Prostate gland (tissue), 2 donors: ENCODE results near the gene SCAF11.

Experiments
- CTCF ChIP-seq, 4 experiments: fragments of 200-600 bp in 2 of 4; fragments of 450-650 bp in 2 of 4; sonication (generic) in 2 of 4; IDR thresholded peaks; 1 replicate in 3 of 4; 2 replicates in 1 of 4; pipeline ENCODE4 v1.5.1; 2016 to 2019; ENCODE audit warnings: antibody characterized with exemption in 4 of 4, mild to moderate bottlenecking in 2 of 4, moderate library complexity in 2 of 4
- POLR2A ChIP-seq: fragments of 450-650 bp; IDR thresholded peaks from one replicate; pipeline ENCODE4 v1.6.1; 2016; ENCODE audit warnings: antibody characterized with exemption, mild to moderate bottlenecking

DNA sequence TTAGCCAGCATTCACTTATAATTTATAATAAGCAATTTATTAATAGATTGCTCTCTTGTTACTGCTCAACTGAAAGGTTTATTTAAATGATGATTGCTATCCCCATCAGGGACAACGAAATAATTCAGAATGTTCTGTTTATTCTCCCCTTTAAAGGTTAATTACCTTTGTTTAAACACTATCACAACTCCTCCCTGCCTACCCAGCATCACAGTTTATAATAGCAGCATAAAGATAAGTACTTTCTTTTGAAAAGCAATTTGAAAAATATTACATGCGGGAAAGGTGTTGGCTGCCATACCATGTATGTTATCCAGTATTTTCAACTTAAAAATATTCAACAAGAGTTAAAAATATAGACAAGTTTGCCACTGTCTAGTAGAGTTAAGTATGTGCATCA is 30.6 kb downstream of the SCAF11 start:
- TF ChIP-seq CTCF (IDR thresholded peaks at IDR 0.05) (no peak), POLR2A (no peak)
